Measurements from ENCODE around the gene TPM4.

DNA sequence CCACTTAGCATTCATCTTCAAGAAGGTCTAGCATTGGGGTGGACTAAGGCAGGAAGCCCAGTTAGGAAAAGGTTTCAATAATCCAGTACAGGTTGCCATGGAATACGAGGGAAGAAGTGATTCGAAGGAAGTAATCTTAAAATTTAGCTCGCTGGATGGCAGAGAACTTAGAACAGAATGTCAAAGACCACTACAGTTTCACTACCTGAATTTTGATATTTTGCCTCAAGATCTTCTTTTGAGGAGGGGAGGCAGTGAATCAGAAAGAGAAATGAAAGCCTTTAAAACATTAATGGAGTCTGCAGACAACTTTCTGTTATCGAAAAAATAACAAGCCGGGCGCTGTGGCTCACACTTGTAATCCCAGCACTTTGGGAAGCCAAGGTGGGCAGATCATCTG is 28.4 kb downstream of the TPM4 start:
- no peak for TF ChIP-seq CTCF (IDR thresholded peaks at IDR 0.05)
- no peak for TF ChIP-seq POLR2A (IDR thresholded peaks at IDR 0.05)

Measured in heart left ventricle (tissue), 13 donors.